Inflammatory macrophage treated with lipopolysaccharide for 1 hour (primary cell): ENCODE data around the gene MON2.
A peak's percentile ranks its signal among the peaks of the same experiment; 100 is the strongest.
"Not testable (repeated sequence)": the region's sequence is repeated elsewhere in the genome, so short reads cannot be mapped to it uniquely, and the experiment has no call there.

ENCODE experiments used
- DNase-seq, 2 donors: peaks; one replicate each; pipeline ENCODE4 v3.0.0-alpha.2; 2020 to 2022

Gene MON2

DNA sequence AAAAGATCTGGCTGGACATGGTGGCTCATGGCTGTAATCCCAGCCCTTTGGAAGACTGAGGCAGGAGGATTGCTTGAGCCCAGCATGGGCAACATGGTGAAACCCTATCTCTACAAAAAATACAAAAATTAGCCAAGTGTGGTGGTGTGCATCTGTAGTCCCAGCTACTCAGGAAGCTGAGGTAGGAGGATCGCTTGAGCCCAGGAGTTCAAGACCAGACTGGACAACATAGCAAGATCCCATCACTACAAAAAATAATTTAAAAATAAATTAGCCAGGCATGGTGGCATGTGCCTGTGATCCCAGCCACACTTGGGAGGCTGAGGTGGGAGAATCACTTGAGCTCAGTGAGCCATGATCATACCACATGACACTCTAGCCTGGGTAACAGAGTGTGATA is 92.7 kb downstream of the MON2 start:
- DNase-seq = not testable (repeated sequence)

DNA sequence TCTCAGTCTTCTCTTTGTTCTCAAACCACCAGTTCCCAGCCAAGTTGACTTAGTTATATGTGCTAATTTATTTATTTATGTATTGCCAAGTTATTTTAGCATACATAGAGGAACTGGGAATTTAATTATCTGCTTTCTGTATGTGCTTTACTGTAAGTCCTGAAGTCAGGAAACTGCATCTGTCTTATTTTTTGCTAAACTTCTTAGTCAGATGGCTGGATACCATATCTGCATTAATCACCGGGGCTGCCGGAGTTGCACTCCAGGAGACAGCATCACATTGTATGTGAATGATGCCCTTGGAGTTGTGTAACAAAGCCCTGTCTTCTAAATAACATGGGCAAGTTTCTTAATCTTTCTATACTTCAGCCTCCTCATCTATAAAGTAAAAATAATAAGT is 96.2 kb downstream of the MON2 start:
- peak; percentile 50 to 51 for DNase-seq

DNA sequence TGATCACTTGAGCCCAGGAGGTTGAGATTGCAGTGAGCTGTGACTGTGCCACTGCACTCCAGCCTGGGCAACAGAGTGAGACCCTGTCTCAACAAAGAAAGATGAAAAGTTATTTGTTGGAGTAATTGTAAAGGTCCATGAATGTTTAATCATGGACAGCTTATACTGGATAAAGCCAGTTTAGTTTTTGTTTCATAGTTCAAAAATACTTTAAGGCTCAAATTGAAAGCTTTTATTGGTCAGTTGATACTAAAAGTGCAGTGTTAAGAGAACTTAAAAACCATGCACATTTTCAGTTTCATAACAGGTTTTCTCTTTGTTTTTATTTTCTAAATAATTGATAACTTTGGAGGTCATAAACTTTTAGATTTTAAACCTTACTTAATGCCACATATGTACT is 108.4 kb downstream of the MON2 start:
- no peak for DNase-seq

DNA sequence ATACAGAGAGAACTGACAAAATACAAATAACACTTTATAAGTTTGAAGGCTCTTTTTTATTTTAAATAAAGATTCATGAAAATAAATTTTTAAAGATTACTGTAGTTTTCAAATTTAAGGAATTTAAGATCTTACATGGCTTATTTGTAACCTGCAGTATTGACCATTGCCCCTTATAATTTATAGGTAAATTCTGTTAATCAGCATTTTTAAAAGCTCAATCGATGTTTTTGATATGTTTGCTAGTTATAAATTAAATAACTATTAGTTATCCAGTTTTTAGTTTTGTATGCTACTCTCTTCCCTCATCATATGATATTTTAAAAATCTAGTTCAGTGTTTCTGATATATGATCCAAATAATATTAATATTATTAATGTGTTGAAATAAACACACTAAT is 109.9 kb downstream of the MON2 start:
- no peak for DNase-seq

DNA sequence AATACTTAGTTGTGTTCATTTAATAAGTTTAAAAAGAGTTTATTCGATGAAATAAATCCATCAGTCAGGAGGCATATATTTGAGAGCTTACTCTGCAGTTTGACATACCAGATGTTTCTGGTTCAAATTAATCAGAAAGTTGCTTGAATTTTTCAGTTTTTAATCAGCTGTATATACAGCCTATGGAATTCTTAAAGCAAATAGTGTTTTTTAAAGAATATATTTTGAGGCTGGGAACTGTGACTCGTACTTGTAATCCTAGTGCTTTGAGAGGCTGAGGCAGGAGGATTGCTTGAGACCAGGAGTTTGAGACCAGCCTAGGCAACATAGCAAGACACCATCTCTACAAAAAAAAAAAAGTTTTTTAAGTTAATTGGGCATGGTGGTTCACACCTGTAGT is 112.1 kb downstream of the MON2 start:
- DNase-seq = no peak

DNA sequence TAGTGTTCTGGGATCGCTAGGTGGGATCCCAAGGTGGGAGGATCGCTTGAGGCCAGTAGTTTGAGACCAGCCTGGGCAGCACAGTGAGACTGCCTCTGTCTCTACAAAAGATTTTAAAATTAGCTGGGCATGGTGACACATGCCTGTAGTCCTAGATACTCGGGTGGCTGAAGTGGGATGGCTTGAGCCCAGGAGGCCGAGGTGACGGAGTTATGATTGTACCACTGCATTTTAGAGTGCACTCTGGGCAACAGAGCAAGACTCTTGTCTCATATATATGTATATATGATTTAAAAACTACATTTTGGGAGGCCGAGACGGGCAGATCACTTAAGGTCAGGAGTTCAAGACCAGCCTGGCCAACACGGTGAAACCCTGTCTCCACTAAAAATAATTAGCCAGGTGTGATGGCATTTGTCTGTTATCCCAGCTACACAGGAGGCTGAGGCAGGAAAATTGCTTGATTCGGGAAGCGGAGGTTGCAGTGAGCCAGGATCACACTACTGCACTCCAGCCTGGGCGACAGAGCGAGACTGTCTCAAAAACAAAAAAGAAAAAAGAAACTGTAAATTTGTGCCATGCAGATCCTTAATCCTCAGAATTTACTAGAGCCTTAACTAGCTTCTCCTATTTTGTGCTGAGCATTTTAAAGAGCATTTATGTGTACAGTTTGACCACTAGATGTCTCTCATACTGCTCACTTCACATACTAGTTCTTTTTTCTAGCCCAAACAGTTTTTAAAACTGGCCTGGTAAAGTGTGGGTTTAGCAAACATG is 114.8 kb downstream of the MON2 start:
- peak; percentile 54 to 61 for DNase-seq

DNA sequence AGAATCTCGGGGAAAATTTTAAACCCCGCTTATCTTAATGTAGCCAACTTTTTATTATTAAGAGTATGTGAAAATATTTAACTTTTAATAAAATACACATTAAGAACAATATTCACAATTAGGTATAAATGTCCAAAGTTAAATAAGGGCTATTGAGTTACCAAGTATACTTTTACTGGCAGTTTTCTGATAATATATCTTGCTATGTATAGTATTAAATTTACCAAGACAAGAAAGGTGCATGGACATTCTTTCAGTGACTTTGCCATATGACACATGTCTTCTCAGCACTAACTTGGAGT is 115.4 kb downstream of the MON2 start:
- no peak for DNase-seq

DNA sequence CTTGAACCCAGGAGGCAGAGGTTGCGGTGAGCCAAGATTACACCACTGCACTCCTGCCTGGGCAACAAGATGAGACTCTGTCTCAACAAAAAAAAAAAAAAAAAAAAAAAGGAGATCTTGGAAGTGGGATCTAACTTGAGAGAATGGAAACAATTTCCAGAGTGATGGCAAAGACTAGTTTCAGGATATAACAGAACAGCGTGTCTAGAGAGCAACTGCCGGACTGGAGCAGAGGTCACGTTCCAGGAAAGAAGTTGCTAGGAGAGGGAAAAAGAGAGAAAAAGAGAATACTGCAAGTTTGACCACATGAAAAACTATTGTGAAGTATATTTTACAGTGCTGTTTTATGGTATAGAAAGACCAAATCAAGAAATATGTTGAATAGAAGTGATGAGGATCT is 118.0 kb downstream of the MON2 start:
- DNase-seq = no peak

DNA sequence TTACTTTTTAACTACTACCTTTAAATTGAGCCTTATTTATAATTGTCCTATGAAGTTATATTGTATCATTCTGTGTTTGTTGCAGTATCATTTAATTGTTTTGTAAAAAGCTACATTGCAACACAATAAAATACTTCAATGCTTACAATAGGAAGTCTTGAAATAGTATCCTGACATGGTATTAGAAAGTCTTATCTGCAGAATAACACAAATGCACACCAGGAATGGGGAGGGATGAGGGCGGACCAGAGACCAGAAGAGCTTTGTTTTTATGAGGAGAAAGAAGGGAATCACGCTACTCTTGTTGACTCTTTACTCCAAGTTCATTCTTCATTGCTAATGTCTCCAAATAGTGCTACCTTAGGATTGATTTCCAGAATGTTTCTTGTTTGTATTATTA is 120.2 kb downstream of the MON2 start:
- no peak for DNase-seq

DNA sequence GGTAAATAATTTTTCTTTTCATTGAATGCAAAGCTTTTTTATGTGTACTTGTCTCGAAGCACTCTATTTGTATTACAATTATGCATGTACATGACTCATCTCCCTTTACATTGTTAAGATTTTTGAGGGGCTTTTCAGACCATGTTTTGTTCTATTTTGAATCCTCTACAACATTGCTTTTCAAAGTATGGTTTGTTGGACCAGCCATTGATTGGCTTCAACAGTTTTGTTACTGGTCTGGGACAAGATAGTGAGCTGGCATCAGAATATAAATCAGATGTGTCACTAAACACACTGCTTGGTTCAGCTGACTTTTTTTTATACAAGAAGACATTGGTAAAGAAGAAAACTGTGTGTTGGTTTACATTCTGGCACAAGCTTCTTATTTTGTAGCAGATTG is 122.3 kb downstream of the MON2 start:
- no peak for DNase-seq

DNA sequence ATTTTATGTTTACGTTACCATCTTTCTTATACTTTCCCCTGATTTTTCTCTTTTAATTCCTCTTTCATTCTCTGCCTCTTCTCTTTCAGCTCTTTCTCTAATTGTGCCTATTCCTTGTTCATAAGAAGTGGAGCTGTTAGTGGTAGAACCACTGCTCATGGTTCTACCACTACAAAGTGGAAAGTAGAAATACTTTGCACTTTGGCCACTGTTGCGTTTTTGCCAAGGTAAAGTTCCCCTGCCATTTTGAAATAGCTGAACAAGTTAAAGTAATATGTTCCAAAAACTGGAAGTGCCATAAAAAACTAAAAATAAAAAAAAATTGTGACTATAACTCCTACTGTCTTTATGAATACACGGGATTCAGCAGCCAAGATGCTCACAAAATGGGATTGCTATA is 130.6 kb downstream of the MON2 start:
- no peak for DNase-seq

DNA sequence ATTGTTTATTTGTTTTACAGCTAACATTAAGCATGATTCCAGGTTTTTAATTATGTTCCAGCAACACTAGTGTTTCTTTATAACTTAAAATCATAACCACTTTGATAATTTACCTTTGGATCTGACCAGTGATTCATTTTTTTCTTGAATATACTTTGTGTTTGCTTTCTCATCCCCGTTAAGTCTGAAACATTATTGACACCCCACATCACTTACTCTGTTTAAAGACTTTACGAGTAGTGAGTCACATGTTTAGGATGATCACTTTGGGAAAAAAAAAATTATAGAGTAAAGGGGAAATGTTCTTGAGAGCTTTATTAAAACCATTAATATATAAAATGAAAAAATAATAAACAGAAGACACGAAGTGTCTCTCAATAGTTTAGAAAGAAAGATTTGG is 132.2 kb downstream of the MON2 start:
- no peak for DNase-seq

DNA sequence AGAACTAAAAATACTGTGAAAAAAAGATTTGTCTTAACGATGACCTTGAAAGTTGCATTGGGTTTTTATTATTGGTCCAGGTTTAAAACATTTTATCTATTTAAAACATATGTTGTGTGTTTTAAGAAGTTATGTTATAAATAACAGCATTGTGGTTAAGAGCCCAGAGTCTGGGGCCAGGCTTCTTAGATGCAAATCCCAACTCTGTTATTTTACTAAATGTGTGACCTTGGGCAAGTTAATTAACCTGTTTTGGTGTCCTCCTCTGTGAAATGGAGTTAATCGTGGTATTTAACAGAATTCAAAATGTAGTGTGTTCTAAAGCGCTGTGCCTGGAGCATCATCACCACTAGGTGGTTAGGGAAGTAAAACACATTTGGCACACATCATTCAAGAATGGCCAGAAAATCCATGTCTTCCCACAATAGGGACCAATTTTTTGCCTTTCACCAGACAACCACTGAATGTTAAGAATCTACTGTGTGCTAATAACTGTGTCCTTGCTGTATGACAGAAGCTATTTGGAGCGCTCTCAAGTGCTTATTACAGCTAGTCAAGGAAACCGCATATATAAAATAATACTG is 133.3 kb downstream of the MON2 start:
- DNase-seq = peak in 1 of 2 donors; percentile 17

DNA sequence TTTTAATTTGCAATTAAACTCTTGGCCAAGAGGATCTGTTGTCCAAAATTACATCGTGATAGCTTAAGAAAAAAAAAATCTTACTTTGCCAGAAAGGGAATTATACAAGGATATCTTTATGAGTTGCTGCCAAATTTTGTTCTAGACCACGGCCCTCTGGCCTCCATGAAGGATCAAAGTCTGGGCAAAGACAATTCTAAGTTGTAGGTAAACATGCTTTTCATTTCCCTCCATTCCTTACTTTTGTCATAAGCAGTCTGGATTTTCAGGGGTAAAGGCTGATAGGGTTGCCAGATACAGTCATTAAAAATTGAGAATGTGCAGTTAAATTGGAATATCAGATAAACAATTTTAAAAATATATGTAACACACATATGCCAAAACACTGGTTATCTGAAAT is 135.1 kb downstream of the MON2 start:
- DNase-seq = no peak

DNA sequence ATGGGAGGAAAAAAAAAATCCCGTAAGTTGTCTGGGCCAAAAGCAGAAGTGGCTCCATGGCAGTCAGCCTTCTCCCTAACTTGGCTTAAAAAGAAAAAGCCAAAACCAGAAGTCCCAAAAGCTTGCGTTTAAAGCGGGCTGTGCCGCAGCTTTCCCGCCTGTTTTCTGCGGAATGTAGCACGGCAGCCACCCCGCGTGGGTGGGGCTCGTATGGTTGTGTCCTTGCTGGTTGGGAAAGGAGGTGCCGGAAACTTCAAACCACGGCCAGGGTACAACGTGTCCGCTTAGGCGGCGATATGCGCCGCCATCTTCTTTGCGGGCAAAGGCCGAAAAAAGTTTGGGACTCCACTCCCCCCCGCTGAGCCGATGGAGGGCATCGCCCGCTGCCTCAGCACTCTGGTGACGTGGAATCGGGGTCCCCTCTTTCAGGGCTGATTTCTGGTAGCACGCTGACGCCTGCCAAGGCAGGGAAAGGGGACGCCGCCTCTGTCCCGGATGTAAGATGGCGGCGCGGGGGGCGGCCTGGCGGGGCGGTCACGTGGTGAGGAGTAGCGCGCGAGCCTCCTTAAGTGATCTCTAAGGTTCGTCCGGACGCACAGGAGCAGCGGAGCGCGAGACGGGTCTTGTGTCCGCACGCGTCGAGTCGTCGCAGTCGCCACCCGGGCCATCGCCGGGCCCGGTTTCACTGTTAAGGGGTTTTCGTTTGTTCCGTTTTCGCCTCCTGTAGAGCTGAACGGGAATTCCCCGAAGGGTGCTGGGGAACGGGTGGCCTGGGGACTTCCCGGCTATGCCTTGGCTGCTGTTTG is 135.8 kb downstream of the MON2 start:
- peak; percentile 94 for DNase-seq

DNA sequence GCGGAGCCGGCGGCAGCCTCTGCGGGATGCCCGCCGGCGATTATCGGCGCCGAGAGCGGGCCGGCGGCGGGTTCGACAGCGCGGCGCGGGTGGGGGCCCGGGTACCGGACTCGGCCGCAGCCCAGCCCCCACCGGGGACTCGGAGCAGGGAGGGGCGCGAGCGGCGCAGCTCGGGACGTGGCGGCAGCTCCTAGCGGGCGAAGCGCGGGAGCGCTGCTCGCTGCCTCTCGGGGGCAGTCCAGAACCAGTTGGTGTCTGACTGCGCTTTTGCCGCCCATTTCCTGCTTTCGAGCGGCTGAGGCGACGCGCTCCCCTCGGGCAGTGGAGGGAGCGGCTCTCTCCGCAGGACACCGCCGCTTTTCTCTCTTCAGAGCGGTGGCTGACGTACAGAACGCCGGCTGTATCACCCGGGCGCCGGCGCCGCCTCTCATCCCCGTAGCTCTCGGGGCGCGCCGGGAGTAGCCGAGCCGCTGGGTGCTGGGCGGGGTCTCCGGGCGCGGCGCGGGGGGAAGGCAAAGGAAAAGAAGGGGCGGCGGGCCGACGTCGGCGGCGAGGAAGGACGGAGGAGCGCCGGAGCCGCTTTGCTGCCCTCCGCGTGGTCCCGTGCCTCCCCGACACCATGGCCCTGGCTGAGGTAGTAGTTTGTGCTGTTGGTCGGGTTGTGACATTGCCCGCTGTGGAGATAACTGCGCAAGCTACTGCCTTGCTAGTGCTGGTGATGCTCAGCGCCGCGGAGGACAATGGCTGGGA is 136.6 kb downstream of the MON2 start:
- DNase-seq = peak; percentile 83 to 87

DNA sequence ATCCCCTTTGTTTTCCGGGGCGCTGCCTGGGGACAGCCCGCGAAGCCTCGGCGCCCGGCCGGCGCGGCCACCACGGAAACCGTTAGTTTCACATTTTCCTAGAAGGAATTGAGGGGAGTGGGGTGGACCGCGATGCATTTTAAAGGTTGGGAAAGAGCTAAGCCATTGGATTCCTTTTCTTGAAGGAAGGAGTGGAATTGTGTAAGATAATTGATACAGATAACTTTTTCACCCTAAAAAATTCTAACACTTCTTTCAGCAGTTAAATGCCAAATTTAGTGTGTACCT is 137.1 kb downstream of the MON2 start:
- no peak for DNase-seq

DNA sequence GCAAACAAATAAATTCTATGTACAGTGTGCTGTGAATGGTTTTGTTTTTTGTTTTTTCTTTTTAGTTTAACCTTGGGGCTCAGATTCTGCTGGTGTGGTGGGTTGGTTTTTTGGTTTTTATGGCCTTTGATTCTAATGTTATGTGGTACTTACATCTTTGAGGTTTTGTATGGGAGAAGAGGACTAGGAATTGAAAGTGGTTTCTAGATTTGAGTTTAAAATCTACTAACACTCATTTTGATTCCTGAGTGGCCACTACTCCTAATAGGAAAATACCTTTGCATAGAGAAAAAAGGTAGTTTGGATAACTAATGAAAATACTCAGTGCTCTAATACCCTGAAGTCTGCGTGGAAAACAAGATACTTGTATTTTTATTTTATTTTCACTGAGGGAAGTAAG is 137.7 kb downstream of the MON2 start:
- no peak for DNase-seq

DNA sequence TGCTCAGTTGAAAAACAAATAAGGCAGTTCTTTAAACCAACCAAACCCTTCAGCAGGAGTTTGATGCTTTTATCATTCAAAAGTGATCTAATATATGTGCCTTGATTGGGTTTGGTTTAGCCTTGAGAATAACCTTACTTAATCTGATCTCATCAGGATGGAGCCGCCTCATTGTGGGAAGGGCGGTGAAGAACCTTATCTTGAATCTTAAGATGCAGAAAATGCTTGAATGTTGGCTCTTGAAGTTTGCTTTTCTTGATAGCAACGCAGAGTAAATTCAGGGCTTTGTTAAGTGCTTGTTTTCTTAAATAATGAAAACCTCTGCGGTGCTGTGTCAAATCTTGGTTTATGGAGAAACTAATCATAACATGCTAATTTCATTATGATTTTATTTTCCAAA is 138.2 kb downstream of the MON2 start:
- DNase-seq = peak; percentile 25 to 31

DNA sequence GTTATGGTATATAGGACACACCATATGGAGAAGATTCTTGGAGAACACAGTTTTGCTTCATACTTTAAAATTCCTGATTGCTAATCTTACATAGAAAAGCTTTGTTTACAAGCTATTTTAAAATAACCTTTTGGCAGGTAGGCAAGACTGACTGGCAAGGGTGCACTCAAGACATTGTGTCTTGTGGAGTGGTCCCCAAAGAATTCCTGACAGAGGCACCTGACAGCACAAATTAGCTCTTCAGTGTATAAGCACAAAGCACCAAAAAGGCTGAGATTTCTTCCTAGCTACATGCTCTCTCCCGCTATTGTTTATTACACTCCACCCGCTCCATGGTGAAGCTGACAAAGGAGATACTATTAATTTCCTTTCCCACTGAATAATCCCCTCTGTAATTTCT is 139.4 kb downstream of the MON2 start:
- DNase-seq = no peak

DNA sequence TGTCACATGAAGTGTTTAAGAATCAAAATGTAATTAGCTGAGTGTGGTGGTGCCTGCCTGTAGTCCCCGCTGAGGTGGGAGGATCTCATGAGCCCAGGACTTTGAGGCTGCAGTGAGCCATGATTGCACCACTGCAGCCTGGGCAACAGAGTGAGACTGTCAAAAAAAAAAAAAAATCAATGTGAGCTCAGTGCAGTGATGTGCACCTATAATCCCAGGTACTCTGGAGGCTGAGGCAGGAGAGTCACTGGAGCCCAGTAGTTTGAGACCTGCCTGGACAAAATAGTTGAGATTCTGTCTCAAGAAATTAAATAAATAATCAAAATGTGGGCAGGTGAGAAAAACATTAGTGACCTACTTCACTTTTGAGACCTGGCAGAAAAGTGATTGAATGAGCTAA is 140.0 kb downstream of the MON2 start:
- no peak for DNase-seq

DNA sequence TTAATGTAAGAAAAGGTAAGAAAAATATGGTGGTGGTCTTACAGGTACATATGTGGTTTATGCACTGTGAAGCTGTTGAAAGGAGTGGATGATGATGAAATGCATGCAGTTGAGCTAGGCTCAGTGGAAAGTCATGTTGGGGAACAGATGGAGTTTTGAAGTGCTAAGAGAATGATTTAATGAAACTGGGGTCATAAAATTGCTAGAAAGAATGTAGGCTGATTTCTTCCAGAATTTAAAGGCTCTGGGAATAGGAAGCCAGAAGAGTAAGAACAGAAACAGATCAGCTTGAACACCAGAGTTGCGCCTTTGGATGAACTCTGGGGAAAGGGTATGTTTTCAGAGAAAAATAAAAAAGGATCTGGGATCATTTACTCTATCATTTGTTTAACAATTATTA is 146.5 kb downstream of the MON2 start:
- no peak for DNase-seq

DNA sequence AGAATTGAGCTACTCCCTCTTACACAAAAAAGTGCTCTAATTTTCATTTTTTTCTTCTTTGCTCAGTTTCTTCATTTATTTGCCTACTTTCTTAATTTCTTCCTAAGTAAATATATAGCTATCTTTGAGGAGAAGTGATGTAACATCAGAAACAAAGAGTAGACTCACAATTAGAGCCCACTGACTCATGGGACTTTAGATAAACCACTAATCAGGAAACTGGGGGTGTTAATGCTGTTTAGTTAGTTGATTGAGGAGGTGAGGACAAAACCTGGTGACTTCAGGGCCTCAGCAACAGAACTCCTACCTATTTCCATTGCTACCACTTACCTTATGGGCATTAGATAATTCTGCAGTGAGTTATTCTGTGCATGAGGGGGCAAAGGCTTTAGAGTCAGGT is 151.7 kb downstream of the MON2 start:
- DNase-seq = no peak

DNA sequence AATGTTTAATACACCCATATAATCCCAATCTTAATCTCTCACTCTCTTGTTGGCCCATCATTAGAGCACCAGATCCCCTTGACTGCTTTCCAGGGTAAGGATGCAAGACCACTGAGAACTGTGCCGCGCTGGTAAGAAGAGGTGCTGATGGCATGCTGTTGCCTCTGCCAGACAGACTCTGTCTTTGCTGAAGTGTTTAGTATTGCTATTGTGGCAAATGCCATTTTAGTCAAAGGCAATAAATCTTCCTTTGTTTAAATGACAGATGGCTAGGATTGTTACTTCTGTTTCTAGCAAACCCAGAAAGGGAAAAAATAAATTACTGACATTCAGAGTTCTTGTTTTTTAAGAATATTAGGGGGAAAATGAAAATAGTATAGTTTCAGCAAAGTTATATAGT is 152.3 kb downstream of the MON2 start:
- no peak for DNase-seq
